HepG2 (cell line): ENCODE data around the gene MED25. TPM values are rescaled to one million over a fixed set of nuclear protein-coding genes. Genes with fewer than 3 reads are reported as not detected.

ENCODE experiments used
- ATF2 ChIP-seq: sonication (generic); formaldehyde crosslinking; IDR thresholded peaks from 2 replicates; pipeline ENCODE4 v1.4.0; 2020; ENCODE audit warnings: missing genetic modification reagents
- DNMT3B ChIP-seq: conservative IDR thresholded peaks from 2 replicates; pipeline ENCODE4 v1.6.1; 2016; ENCODE audit warnings: missing biosample characterization, control low read depth
- ELK4 ChIP-seq: sonication (generic); formaldehyde crosslinking; IDR thresholded peaks from 2 replicates; pipeline ENCODE4 v1.9.0; 2021; ENCODE audit warnings: missing genetic modification reagents, borderline replicate concordance
- EP300 ChIP-seq, 3 experiments: sonication (generic) in 1 of 3; formaldehyde crosslinking in 1 of 3; IDR thresholded peaks; 2 replicates each; pipeline versions ENCODE4 v1.5.1 to v1.6.1; 2011 to 2020; ENCODE audit warnings: low read depth in 2 of 3, low read length in 2 of 3, borderline replicate concordance in 1 of 3, improper control_type of control experiment in 1 of 3, mild to moderate bottlenecking in 1 of 3, missing genetic modification reagents in 1 of 3, moderate library complexity in 1 of 3
- FOXP4 ChIP-seq: sonication (generic); formaldehyde crosslinking; IDR thresholded peaks from 2 replicates; pipeline ENCODE4 v1.4.0; 2020; ENCODE audit warnings: missing genetic modification reagents
- JARID2 ChIP-seq: sonication (generic); formaldehyde crosslinking; IDR thresholded peaks from 2 replicates; pipeline ENCODE4 v1.8.1; 2023; ENCODE audit warnings: missing genetic modification reagents, inconsistent platforms; ENCODE audit not compliant: insufficient replicate concordance
- RFX5 ChIP-seq: IDR thresholded peaks from 2 replicates; pipeline ENCODE4 v1.6.1; 2011; ENCODE audit warnings: low read depth, low read length, improper control_type of control experiment
- SIN3A ChIP-seq: IDR thresholded peaks from 2 replicates; pipeline ENCODE4 v1.6.1; 2011; ENCODE audit warnings: low read depth, mild to moderate bottlenecking, control low read depth, low read length, borderline replicate concordance
- SIX1 ChIP-seq: sonication (generic); formaldehyde crosslinking; IDR thresholded peaks from 2 replicates; pipeline ENCODE4 v1.4.0; 2020; ENCODE audit warnings: missing genetic modification reagents, borderline replicate concordance
- SRY ChIP-seq: sonication (generic); formaldehyde crosslinking; IDR thresholded peaks from 2 replicates; pipeline ENCODE4 v1.8.0; 2022; ENCODE audit warnings: mild to moderate bottlenecking, missing genetic modification reagents
- ZBTB20 ChIP-seq: sonication (generic); formaldehyde crosslinking; IDR thresholded peaks from 2 replicates; pipeline ENCODE4 v1.8.1; 2023; ENCODE audit warnings: missing genetic modification reagents, low read depth, mild to moderate bottlenecking, borderline replicate concordance
- ZFP82 ChIP-seq: sonication (generic); formaldehyde crosslinking; IDR thresholded peaks from 2 replicates; pipeline ENCODE4 v1.5.1; 2020; ENCODE audit warnings: mild to moderate bottlenecking, missing genetic modification reagents, borderline replicate concordance
- ZMYM2 ChIP-seq: sonication (generic); formaldehyde crosslinking; IDR thresholded peaks from 2 replicates; pipeline ENCODE4 v1.8.0; 2022; ENCODE audit warnings: mild to moderate bottlenecking, missing genetic modification reagents
- ZNF558 ChIP-seq: sonication (generic); formaldehyde crosslinking; IDR thresholded peaks from 2 replicates; pipeline ENCODE4 v1.9.0; 2022; ENCODE audit warnings: mild to moderate bottlenecking, missing genetic modification reagents, borderline replicate concordance
- ZNF597 ChIP-seq: sonication (generic); formaldehyde crosslinking; IDR thresholded peaks from 2 replicates; pipeline ENCODE4 v1.5.0; 2020; ENCODE audit warnings: missing genetic modification reagents
- ZNF619 ChIP-seq: sonication (generic); formaldehyde crosslinking; IDR thresholded peaks from 2 replicates; pipeline ENCODE4 v1.4.0; 2020; ENCODE audit warnings: mild to moderate bottlenecking, missing genetic modification reagents
- ZNF713 ChIP-seq: sonication (generic); formaldehyde crosslinking; IDR thresholded peaks from 2 replicates; pipeline ENCODE4 v1.4.0; 2020; ENCODE audit warnings: mild to moderate bottlenecking, missing genetic modification reagents
- ZNF879 ChIP-seq: sonication (generic); formaldehyde crosslinking; IDR thresholded peaks from 2 replicates; pipeline ENCODE4 v1.8.1; 2023; ENCODE audit warnings: missing genetic modification reagents
- polyA plus RNA-seq, 8 experiments: library from polyadenylated mRNA; depleted of rRNA in 3 of 8; stranded (reverse) in 7 of 8; unstranded in 1 of 8; fragments of >200 nt; fragmentation: Illumina TruSeq in 4 of 8; extraction: Trizol in 4 of 8; gene quantifications; 2 replicates each; pipeline versions ENCODE4 v1.2.1 to v1.2.3, GENCODE V29; 2011 to 2016; ENCODE audit warnings: low read depth in 4 of 8, missing spikeins in 1 of 8, mixed read lengths in 1 of 8; ENCODE audit not compliant: insufficient read depth in 1 of 8
- total RNA-seq, 5 experiments: library from RNA; depleted of rRNA; stranded (reverse); fragments of >200 nt; fragmentation: Illumina TruSeq; extraction: Trizol; gene quantifications; 2 replicates each; pipeline ENCODE4 v1.2.3, GENCODE V29; 2016; ENCODE audit warnings: low read depth in 1 of 5
- TF ChIP-seq, protein P1 (sequence below): sonication (generic); formaldehyde crosslinking; IDR thresholded peaks from 2 replicates; pipeline ENCODE4 v1.9.0; 2022; ENCODE audit warnings: missing genetic modification reagents, mild to moderate bottlenecking, borderline replicate concordance
- TF ChIP-seq, protein P2 (sequence below): sonication (generic); formaldehyde crosslinking; IDR thresholded peaks from 2 replicates; pipeline ENCODE4 v1.4.0; 2020; ENCODE audit warnings: mild to moderate bottlenecking, missing genetic modification reagents

MED25 gene
- total and polyA plus RNA-seq, 2 of the 13 experiments (the other 11 are each of a cell fraction or from before 2014, with no cell fraction given) = 11.1 to 15.1 TPM

DNA sequence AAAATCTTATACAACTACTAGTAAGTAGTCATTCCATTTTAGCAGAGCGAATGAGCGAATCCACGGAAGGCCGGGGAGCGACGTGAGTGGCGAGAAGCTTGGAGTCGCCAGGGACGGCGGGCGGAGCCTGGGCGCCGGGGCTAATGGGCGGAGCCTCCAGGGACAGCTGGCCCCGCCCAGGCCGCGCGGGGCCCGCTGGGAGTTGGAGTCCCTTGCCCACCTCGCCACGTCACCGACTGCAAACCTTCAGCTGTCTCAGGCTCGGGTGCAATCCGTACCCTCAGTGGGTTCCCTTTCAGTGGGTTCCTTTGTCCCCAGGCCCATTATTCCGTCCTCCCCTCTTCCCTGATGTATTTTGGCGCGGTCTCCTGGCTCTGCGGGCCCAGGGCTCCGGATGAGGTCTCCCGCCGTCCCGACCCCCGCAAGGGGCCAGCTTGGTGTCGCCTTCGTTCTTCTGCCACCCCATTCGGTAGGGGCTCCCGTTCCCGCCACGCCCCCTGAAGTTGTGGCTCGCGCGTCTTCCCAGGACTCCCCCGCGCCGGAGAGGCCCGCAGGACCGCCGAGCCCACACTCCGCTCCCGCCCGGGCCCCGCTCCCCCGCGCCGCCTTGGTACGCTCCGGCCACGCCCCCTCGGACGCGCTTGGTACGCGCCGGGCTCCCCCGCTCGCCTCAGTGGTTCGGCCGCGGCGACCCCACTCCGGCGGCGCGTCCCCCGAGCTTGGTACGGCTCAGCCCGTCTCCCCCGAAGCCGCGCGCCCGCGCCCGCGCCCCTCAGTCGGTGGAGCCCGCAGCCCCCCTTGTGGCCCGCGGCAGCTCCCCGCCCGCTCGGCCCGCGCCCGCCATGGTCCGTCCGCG lies 32.6 kb downstream of the MED25 start, which contains the start of gene PTOV1 (continued):
- TF ChIP-seq, protein P1, sequence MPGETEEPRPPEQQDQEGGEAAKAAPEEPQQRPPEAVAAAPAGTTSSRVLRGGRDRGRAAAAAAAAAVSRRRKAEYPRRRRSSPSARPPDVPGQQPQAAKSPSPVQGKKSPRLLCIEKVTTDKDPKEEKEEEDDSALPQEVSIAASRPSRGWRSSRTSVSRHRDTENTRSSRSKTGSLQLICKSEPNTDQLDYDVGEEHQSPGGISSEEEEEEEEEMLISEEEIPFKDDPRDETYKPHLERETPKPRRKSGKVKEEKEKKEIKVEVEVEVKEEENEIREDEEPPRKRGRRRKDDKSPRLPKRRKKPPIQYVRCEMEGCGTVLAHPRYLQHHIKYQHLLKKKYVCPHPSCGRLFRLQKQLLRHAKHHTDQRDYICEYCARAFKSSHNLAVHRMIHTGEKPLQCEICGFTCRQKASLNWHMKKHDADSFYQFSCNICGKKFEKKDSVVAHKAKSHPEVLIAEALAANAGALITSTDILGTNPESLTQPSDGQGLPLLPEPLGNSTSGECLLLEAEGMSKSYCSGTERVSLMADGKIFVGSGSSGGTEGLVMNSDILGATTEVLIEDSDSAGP (CRISPR knock-in tag) = peak; percentile 49
- TF ChIP-seq ZNF879 (0 out of 2 replicates have a peak, but pooled peaks have one; percentile 53), ZBTB20 (CRISPR knock-in tag) (no peak), ZNF619 (CRISPR knock-in tag) (no peak; the same call in 1 of the 2 replicates), ATF2 (CRISPR knock-in tag) (peak; percentile 31; the same call in 1 of the 2 replicates), SRY (CRISPR knock-in tag) (0 out of 2 replicates have a peak, but pooled peaks have one; percentile 86), DNMT3B (CRISPR knock-in tag) (no peak), ZNF597 (no peak), ZNF713 (CRISPR knock-in tag) (no peak), RFX5 (no peak), SIX1 (CRISPR knock-in tag) (no peak), FOXP4 (CRISPR knock-in tag) (no peak), ELK4 (CRISPR knock-in tag) (no peak), SIN3A (no peak; the same call in 1 of the 2 replicates), ZMYM2 (no peak), JARID2 (CRISPR knock-in tag) (no peak), ZFP82 (CRISPR knock-in tag) (no peak), EP300 (IDR thresholded peaks at IDR 0.05; ENCODE audit: low read depth in 2 of 2, low read length in 2 of 2) (0 out of 4 replicates have a peak, but pooled peaks of 1 of the 2 experiments have one; percentile 35), EP300 (CRISPR knock-in tag; IDR thresholded peaks at IDR 0.05; ENCODE audit: borderline replicate concordance) (peak; percentile 20; the same call in 1 of the 2 replicates), ZNF558 (CRISPR knock-in tag) (no peak)
- TF ChIP-seq, protein P2, sequence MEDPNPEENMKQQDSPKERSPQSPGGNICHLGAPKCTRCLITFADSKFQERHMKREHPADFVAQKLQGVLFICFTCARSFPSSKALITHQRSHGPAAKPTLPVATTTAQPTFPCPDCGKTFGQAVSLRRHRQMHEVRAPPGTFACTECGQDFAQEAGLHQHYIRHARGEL (CRISPR knock-in tag) = no peak
